ENCODE measurements around the gene HTT-AS.

The HTT-AS gene

GRCh38 chr4:3075652-3075981, 1.3 kb upstream of the HTT-AS start:
- TF ChIP-seq FOXP2 (optimal IDR thresholded peaks at IDR 0.05; ENCODE audit: borderline replicate concordance, extremely low read depth, extremely low read length, insufficient read depth) (no peak), POLR2AphosphoS5 (IDR thresholded peaks at IDR 0.05; ENCODE audit: low read depth, low read length) (no peak), SIN3A (IDR thresholded peaks at IDR 0.05; ENCODE audit: borderline replicate concordance, insufficient read depth, low read length) (no peak), TAF1 (IDR thresholded peaks at IDR 0.05; ENCODE audit: borderline replicate concordance, insufficient read depth, low read length) (no peak), REST (IDR thresholded peaks at IDR 0.05; ENCODE audit: insufficient read depth in 1 of 2, low read depth in 2 of 2, low read length in 2 of 2) (no peak)

- TF ChIP-seq TAF1 (IDR thresholded peaks at IDR 0.05; ENCODE audit: borderline replicate concordance, insufficient read depth, low read length) (no peak), POLR2AphosphoS5 (IDR thresholded peaks at IDR 0.05; ENCODE audit: low read depth, low read length) (peak; percentile 63; the same call in 1 of the 2 replicates), FOXP2 (optimal IDR thresholded peaks at IDR 0.05; ENCODE audit: borderline replicate concordance, extremely low read depth, extremely low read length, insufficient read depth) (no peak), SIN3A (IDR thresholded peaks at IDR 0.05; ENCODE audit: borderline replicate concordance, insufficient read depth, low read length) (0 out of 2 replicates have a peak, but pooled peaks have one; percentile 58), REST (IDR thresholded peaks at IDR 0.05; ENCODE audit: insufficient read depth in 1 of 2, low read depth in 2 of 2, low read length in 2 of 2) (no peak)
These were observed 711 bp upstream of the HTT-AS start for GRCh38 chr4:3074846-3075651.

GRCh38 chr4:3073158-3074077, 920 bp downstream of the HTT-AS start:
- TF ChIP-seq POLR2AphosphoS5 (IDR thresholded peaks at IDR 0.05; ENCODE audit: low read depth, low read length) = no peak
- no peak for TF ChIP-seq FOXP2 (optimal IDR thresholded peaks at IDR 0.05; ENCODE audit: borderline replicate concordance, extremely low read depth, extremely low read length, insufficient read depth)
- TF ChIP-seq SIN3A (IDR thresholded peaks at IDR 0.05; ENCODE audit: borderline replicate concordance, insufficient read depth, low read length) = no peak
- TF ChIP-seq REST (IDR thresholded peaks at IDR 0.05; ENCODE audit: insufficient read depth in 1 of 2, low read depth in 2 of 2, low read length in 2 of 2) = no peak
- TF ChIP-seq TAF1 (IDR thresholded peaks at IDR 0.05; ENCODE audit: borderline replicate concordance, insufficient read depth, low read length) = no peak

GRCh38 chr4:3071811-3072210, 2.5 kb downstream of the HTT-AS start:
- TF ChIP-seq SIN3A (IDR thresholded peaks at IDR 0.05; ENCODE audit: borderline replicate concordance, insufficient read depth, low read length) = no peak
- no peak for TF ChIP-seq TAF1 (IDR thresholded peaks at IDR 0.05; ENCODE audit: borderline replicate concordance, insufficient read depth, low read length)
- TF ChIP-seq REST (IDR thresholded peaks at IDR 0.05; ENCODE audit: insufficient read depth in 1 of 2, low read depth in 2 of 2, low read length in 2 of 2) = no peak
- no peak for TF ChIP-seq FOXP2 (optimal IDR thresholded peaks at IDR 0.05; ENCODE audit: borderline replicate concordance, extremely low read depth, extremely low read length, insufficient read depth)
- TF ChIP-seq POLR2AphosphoS5 (IDR thresholded peaks at IDR 0.05; ENCODE audit: low read depth, low read length) = no peak

Measured in PFSK-1 (cell line).